Left hindlimb (tissue), 1 donor: Measurements from ENCODE around the gene RTN4RL1.

Source experiments
- DNase-seq: peaks from one replicate; pipeline ENCODE4 v3.0.0-alpha.2; 2018

RTN4RL1 gene, protein sequence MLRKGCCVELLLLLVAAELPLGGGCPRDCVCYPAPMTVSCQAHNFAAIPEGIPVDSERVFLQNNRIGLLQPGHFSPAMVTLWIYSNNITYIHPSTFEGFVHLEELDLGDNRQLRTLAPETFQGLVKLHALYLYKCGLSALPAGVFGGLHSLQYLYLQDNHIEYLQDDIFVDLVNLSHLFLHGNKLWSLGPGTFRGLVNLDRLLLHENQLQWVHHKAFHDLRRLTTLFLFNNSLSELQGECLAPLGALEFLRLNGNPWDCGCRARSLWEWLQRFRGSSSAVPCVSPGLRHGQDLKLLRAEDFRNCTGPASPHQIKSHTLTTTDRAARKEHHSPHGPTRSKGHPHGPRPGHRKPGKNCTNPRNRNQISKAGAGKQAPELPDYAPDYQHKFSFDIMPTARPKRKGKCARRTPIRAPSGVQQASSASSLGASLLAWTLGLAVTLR

DNA sequence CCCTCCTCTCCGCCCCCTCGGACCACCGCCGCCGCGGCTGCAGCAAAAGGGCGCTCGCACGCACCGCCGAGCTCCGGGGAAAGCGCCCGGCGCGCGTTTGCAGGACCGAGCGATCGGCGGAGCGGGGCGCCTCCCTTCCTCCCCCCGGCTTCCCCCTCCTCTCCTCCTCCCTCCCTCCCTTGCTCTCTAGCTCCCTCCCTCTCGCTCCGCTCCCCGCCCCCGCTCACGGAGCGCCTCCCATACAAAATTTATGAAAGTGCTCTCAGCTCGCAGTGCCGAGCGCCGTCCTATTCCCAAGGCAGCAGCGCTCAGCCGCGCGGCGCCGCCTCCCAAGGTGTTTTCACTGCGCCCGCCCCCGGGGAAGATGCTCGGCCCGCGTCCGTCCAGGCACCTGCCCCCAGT lies at the start of gene RTN4RL1:
RTN4RL1 (minus strand) TSS at position 115 of the 402 bp plus-strand sequence. CDS start 469 bp downstream, outside the sequence.
- peak; percentile 68 for DNase-seq

DNA sequence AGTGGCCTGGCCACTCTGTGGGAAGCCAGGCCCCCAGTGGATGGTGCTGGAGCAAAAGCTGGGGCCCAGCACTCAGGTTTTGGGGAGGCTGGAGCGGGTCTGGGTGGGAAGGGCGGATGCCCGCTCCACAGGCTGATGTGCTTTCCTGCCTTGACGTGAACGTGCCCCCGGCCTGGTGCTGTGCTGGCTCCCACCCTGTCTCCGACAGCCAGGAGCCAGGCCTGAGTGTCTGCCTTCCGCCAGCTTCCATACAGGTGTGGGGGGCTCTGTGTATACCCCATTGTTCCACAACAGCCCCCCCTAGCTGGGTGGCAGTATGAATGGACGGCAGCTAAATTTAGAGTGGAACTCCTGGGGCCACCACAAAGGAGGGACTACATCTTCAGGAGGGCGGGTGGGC lies 49.8 kb upstream of the RTN4RL1 start:
- no peak for DNase-seq

DNA sequence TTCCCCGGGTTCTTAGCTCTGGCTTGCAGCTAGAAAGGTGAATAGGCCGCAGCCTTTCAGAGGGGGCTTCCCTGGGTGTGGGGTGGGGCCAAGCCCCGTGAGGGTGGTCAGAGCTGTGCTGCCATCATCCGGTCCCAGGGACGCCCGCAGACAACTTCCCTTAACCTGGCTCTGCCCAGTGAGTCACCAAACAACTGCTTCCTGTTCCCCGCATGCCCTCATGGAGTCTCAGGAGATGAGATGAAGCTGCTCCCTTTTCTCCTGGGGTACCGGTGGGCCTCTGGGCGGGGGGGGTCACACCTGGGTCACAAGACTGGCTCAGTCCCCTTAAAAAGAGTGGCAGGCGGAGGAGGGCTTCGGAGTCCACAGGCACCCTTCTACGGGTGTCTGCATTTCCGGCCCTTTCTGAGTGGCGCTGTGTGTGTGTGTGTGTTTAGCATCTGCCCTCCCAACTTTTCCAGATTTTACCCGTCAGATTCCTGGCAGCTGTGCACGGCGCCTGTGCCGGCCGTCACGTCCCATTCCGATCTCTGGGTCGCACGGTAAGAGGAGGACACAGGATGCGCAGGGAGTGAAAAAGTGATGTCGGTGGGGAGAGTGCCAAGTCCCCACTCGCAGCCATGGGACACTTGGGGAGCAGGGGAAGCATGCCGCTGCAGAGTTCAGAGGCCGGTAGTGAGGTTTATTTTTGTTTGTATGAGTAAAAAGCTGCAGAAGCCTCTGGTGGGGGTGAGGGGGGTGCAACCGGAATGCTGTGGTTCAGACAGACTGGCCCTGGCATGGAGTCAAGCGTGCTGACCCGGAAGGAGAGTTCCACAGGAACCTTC lies 46.5 kb upstream of the RTN4RL1 start:
- peak; percentile 64 for DNase-seq

DNA sequence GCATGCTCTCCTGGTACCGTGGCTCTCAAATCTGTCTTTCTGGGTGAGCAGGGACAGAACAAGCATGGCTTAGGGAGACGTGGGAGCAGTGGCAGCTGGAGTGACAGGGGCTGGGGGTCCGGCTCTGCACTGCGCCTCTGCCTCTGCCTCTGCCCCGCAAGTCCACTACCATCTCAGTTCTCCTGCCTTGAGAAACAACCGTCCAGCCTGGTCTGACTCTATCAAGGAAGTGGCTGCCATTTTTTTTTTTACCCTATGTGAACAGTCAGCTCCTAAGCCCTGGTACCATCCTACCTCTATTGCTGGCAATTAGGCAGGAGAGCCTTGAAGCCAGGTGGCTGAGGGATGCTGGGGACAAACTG lies 45.9 kb upstream of the RTN4RL1 start:
- no peak for DNase-seq

DNA sequence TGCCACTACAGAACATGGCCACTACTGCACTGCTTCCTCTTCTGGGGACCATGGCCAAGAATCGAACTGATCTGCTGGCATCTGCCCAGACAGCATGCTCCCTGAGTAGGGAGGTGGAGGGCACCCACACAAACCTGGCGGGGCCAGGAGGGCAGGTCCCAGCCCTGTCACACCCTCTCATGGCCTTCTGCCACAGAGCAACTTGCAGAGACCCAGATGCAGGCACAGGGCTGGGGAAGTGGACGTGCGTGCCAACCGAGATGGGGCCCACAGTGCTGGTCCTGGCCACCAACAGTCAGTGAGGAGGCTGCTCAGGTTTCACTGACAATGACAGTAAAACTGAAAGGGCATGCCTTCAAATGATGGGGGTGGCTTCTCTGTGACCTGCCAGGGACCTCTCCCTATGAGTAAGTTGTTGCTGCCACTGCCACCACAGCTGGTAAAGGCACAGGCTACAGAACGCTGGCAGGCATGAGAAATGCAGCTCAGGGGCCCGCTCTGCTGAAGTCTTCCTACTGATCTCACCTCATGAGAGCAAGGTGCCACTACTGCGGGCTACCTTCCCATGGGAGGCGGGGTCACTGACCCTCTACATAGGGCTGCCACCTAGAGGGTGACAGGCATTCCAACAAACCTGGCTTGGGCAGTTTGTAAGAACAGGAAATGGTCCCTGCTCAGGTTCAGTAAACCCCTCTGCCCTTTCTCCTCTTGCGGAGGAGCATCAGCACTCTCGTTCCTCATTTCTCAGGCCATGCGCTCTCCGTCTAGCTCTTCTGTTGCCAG lies 45.3 kb upstream of the RTN4RL1 start:
- no peak for DNase-seq

DNA sequence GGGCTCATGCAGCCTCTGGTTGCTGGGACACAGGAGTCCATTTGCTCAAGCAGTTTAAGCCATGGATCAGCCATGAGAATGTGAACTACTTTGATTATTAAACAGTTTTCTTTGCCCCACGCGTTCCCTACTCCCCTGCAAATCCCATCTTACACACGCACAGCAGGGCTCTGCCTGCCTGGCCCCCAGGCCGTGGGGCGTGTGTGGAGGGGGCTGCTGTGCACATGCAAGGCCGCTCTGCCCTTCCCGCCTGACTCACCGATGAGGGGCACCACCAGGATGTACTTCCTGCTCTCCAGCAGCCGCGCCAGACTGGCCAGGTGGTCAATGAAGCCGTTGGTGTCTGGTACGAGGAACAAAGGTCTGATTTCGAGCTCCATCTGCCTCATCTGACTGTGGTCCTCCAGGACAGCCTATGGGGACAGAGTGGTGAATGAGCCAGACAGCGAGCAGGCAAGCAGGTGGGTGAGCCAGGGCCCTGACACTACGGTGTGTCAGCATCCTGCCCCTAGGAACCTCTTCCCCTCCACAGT lies 43.5 kb upstream of the RTN4RL1 start:
- no peak for DNase-seq

DNA sequence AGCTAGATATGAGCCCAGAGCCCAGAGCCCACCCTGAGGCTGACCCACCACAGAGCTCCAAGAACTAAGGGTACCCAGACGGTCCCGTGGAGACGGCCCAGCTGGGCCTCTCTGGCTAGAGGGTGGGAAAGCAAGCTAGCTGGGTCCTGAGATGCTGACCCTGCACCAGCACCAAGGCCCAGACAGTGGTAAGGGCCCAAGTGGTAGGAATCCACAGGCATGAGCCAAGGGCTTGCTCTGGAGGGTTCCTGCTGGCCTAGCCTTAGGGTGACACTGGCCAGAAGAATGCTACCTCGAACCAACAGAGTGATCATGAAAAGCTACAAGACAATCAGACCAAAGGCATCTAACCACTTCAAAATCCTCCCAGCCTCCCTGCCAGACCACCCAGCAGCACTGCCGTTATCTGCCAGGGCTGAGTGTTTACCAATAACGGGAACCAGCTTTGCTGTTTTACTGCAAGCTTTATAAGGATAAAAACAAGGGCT lies 42.9 kb upstream of the RTN4RL1 start:
- peak; percentile 48 for DNase-seq

DNA sequence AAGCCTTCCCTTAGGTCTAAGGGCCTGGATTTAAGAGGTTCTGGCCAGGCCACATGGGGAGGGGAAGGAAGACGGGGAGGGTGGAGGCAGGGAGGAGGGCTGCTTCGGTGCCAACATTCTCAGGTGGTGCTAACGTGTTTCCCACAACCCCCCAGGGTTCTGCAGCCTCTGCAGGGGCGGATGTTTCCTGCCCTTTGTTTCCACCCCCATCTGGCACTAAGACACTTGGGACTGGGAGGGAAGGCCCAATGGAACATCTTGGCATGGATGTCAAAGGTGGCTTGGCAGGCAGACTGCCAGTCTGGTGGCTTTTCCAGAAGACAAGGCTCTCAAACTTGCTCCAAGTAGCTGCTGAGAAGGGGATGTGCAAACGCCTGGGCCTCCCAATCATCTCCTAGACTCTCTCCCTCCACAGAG lies 42.5 kb upstream of the RTN4RL1 start:
- peak; percentile 43 for DNase-seq

DNA sequence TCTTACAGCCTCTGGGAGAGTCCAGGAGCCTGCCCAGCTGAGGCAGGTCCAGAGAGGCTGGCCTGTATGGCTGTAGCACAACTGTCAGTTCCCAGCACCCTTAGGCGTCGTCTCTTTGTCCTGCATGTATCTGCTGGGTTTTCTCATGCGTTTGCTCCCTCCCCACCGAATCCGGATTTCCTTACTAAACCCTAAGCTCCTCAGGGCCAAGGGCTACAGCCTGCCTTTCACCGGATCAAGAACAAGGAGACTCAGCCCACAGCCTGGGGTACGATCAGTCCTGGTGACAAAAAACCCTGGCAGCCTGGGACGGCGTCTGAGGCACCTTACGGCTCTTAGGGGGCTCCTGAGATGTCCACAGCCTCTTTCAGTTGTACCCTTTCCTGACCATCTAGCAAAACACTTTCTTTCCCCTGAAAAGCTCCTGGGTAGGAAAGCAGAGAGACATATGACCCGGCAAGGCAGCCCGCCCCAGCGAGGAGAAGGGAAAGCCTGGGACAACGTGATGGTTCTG lies 42.0 kb upstream of the RTN4RL1 start:
- DNase-seq: no peak

DNA sequence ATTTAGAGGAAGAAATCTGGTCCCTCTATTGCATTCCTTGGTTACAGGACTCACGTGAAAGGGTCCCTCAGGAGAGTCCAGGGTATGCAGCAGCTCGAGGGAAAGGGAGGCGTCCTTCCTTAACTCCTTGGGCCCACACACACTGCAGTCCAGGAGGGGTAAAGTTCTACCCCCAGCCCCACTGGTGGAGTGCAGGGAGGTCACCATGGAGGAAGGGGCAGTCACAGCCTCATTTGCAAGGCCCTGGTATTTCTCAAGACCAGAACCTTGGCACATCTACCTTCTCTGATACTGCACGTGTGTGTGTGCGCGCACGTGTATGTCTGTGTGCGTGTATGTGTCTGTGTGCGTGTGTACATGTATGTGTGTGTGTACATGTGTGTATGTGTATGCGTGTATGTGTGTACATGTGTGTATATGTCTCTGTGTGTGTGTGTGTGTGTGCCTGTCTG lies 40.8 kb upstream of the RTN4RL1 start:
- no peak for DNase-seq

DNA sequence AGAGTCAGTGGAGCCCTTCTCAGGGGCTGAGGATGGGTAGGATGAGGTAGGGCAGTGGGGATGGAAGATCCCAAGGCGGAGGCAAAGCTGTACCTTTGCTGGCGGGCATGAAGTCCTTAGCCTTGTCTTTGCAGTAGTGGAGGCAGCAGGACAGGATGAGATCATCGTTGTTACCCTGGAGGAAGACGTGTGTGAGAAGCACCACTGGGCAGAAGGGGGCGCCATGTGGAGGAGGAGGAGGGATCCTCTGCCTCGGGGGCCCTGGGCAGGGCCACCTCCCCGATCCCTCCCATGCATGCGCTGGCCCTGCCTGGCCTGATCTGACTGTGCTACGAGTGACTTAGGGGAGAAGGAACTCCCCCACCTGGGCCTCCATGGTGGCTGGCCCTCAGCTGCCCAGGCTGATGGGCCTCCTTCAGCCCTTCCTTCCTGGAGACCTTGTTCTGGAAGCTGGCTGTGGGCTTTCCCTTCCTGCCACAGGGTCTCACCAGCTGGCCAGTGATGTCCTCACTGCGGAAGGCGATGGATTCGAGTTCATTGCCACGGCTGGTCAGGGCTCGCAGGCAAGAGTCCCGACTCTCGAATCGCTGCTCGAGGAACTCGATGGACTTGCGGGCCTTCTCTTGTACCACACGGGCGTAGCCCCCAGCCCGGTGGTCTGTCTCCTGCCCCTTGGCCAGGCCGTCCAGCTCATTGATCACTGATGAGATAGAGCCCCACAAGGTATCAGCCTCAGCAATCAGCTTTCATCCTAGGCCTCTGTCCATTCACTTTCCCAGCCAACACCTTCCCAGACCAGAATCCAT lies 40.0 kb upstream of the RTN4RL1 start:
- DNase-seq: peak; percentile 67

DNA sequence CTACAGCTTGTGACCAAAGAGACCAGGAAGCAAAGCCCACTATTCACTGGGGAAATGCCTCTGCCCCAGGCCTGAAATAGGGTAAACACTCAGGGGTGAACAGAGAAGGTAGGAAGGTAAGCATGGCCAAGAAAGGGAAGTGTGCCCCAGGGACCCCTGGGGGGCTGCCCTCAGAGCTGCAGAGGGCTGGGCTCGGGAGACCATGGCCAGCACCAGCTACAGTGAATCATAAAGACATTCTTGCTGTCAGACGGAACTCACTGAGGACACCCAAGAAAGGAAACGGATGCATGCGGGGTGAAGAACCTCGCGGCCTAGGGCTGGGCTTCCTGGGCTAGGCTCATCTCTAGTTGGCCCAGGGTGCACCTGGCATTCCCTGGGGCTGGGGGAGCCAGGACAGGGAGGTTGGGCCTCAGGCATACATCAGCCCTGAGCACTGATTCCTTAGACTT lies 39.4 kb upstream of the RTN4RL1 start:
- no peak for DNase-seq

DNA sequence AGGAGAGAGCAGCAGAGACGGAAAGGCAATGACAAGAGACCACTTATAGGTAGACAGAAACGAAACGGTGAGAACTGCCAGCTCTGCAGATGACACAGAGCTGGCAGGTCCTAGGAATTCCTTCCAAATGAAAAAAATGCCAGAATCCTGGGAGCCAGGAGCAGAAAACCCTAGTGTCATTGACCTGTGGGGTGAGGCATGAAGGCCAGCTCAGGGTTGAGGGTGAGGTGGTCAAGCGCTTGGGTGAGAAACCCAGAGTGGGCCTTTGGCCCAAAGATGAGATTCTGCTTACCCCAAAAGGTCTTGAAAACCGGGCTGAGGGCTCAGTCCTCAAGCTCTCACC lies 39.0 kb upstream of the RTN4RL1 start:
- no peak for DNase-seq

DNA sequence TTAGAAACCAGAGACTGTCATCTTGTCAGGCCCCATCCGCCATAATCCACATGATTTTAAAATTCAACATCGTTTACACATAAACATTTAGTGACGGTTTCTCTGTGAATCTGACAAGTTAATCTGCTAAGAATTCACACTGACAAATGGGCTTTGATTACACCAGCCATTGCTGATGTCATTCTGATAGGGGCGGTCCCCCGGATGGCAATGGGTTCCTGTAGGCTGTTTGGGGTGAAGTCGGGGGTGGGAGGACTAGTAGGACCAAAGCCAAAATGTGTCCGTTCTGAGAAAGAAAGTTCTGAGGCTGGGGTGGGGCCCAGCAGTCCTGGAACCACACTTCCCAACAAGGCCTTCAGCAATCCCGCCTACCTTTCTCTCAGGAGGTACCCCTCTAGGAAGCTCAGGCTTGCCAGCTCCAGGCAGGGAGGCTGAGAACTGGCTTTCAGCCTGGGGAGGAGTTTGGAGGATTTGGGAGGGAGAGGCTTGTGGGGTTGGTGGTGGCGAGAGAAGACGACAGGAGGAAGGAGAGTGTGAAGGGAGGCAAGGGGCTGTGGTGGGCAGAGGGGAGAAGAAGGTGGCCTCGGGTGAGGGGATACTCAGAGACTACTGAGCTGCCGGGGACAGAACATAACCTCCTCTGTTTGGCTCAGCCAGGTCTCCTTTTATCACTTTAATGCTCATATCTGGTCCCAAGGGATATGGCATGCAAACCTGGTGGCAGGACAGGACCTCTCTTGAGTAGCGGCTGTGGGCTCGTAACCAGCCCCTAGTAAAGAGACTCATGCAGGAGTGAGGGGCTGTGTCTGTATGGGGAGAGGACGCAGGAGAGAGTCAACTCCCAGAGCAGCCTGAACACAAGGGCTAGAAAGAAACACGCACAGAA lies 38.4 kb upstream of the RTN4RL1 start:
- peak; percentile 43 for DNase-seq

DNA sequence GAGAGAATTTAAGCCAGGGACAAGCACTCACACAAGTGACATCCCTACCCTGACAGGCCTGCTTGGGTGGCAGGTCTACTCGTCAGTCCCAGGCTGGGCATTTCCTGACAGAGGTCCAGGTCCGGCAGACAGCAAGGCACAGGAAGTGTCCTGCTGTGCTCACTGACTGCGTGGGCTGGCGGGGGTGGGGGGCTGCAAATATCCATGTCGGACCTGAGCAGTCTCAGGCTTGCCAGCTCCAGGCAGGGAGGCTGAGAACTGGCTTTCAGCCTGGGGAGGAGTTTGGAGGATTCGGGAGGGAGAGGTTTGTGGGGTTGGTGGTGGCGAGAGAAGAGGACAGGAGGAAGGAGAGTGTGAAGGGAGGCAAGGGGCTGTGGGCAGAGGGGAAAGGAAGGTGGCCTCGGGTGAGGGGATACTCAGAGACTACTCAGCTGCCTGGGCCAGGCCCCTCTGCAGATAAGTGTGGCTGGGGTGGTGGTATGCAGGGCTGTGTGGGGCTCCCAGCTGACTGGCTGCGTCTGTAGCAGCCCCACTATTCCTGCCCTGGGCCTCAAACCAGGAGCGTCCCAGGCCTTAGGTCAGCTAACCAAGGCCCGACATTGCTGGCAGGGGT lies 37.5 kb upstream of the RTN4RL1 start:
- peak; percentile 61 for DNase-seq

DNA sequence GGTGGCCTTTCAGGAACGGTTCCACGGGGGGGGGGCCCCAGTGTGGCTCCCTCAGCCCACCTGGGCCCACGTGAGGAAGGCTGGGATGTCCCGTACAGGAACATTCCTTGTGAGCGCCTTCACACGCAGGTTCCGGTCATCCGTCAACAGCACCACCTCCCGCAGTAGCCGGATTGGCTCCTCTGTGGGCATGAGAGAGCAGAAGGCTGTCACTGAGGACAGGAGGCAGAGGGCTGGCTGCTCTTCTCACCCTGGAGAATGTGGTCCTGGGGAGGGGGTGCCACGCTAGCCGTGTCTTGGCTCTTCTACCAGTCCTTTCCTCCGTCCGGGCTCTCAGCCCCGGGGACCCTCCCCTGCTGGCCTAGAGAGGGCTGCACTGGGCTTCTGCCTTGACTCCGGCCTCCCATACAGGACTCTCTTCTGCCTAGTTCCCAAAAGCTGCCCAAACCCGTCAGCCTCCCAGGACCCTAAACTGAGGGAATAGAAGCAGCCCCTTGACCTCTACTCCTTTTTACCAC lies 36.4 kb upstream of the RTN4RL1 start:
- DNase-seq: peak; percentile 43

DNA sequence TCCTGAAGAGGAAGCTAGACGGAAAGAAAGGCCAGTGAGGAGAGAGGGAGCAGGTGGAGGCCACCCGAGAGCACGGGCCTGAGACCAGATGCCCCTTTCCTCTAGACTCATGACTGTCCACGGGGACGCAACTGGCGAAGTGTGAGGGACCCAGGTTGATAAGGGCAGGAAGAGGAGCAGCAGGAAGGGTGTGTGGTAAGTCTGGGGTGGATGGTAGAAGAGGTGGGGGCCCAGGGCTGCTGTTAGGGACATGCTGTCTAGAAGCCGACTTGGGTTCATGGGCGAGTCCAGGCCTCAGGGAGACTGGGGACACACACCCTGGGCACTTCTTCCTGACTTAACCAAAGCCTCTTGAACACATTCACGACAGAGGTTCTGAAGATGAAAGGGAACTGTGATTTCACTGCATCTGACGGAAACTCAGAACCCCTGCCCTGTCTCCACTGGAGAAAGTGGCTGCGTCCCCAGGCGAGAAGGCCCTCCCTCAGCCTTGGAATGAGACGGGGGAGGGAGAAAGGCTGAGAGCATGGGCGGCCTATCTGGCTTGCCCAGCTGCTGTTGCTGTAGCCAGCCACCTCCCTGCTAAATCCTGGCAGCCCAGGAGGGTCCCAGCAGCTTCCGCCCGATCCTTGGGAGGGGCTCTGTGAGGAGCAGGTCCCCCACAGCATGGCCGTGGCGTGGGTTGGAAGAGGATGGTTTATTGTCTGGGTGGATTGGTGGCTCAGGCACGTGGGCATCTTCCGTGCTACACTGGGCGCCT lies 35.7 kb upstream of the RTN4RL1 start:
- peak; percentile 42 for DNase-seq

DNA sequence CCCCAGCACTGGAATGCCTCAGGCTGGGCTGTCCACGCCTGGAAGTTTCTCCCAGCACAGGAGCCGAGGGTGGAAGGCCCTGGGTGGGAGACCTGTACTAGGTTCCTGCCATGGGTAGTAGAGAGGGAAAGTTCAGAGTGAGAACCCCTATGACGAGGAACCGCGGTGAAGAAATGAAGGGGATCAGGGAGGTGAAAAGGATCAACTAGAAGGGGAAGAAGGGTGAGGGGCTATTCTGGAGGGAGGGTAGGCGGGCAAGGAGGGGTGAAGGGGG lies 35.2 kb upstream of the RTN4RL1 start:
- no peak for DNase-seq
